NCI-H2107 treated with DMSO at 0.1 percent for 48 hours (cell line): ENCODE measurements around the gene TMEM134.

Source experiments
- DNase-seq: peaks from one replicate; lab custom pipeline; 2025; ENCODE audit not compliant: unreplicated experiment; lab: John Stamatoyannopoulos, UW

TMEM134 gene

GRCh38 chr11:67463680-67464410, 5.2 kb downstream of the TMEM134 start:
- DNase-seq, result no peak

GRCh38 chr11:67463186-67463585, 5.9 kb downstream of the TMEM134 start:
- no peak for DNase-seq

- no peak for DNase-seq
Observed at GRCh38 chr11:67458266-67458665, 10.8 kb downstream of the TMEM134 start.

- no peak for DNase-seq
Observed at GRCh38 chr11:67457453-67457852, 11.6 kb downstream of the TMEM134 start.

GRCh38 chr11:67456068-67456705, 12.9 kb downstream of the TMEM134 start:
- DNase-seq, result no peak

GRCh38 chr11:67455054-67455453, 14.0 kb downstream of the TMEM134 start, which contains the start of gene CABP4:
Gene CABP4, plus strand, starts transcription at chr11:67455354. Its CDS starts 70 bp downstream, at chr11:67455424.
- no peak for DNase-seq

- no peak for DNase-seq
Observed at GRCh38 chr11:67453816-67454732, 15.0 kb downstream of the TMEM134 start.

- DNase-seq, result no peak
Observed at GRCh38 chr11:67452141-67452952, 16.7 kb downstream of the TMEM134 start, which contains the start of gene GPR152. Gene GPR152, minus strand, starts transcription at chr11:67452729. Its CDS starts 5 bp downstream, at chr11:67452724.

GRCh38 chr11:67451658-67451976, 17.4 kb downstream of the TMEM134 start:
- no peak for DNase-seq

GRCh38 chr11:67450796-67451657, 18.0 kb downstream of the TMEM134 start:
- no peak for DNase-seq

GRCh38 chr11:67449116-67449844, 19.8 kb downstream of the TMEM134 start:
- DNase-seq, result peak; percentile 33

GRCh38 chr11:67448220-67448609, 20.8 kb downstream of the TMEM134 start:
- no peak for DNase-seq

- no peak for DNase-seq
Observed at GRCh38 chr11:67445515-67445914, 23.5 kb downstream of the TMEM134 start.

GRCh38 chr11:67442504-67443404, 26.3 kb downstream of the TMEM134 start:
- no peak for DNase-seq

- DNase-seq, result no peak
Observed at GRCh38 chr11:67441731-67442351, 27.2 kb downstream of the TMEM134 start.

- no peak for DNase-seq
Observed at GRCh38 chr11:67441098-67441563, 27.9 kb downstream of the TMEM134 start.
